ENCODE data around the gene ADAMTSL5.
A peak's percentile ranks its signal among the peaks of the same experiment; 100 is the strongest.
"Not testable (repeated sequence)": the region's sequence is repeated elsewhere in the genome, so short reads cannot be mapped to it uniquely, and the experiment has no call there.

Gene ADAMTSL5

GRCh38 chr19:1502433-1503088, 10.3 kb downstream of the ADAMTSL5 start:
- no peak overlapping the region for H3K4me3 ChIP-seq
- H3K27ac ChIP-seq = no peak overlapping the region

GRCh38 chr19:1501200-1501595, 11.6 kb downstream of the ADAMTSL5 start:
- Histone ChIP-seq H3K4me3 (no peak overlapping the region), H3K27ac (no peak overlapping the region)

GRCh38 chr19:1499231-1499630, 13.6 kb downstream of the ADAMTSL5 start:
- not testable (repeated sequence) for H3K27ac ChIP-seq, H3K4me3 ChIP-seq

- H3K4me3 ChIP-seq = no peak overlapping the region
- no peak overlapping the region for H3K27ac ChIP-seq
Measured at GRCh38 chr19:1497578-1498235, 15.1 kb downstream of the ADAMTSL5 start.

- Histone ChIP-seq H3K4me3 (no peak overlapping the region), H3K27ac (no peak overlapping the region)
Measured at GRCh38 chr19:1496714-1497577, 15.9 kb downstream of the ADAMTSL5 start.

GRCh38 chr19:1495799-1496713, 16.8 kb downstream of the ADAMTSL5 start:
- H3K27ac ChIP-seq = no peak overlapping the region
- no peak overlapping the region for H3K4me3 ChIP-seq

- Histone ChIP-seq H3K27ac (no peak overlapping the region), H3K4me3 (no peak overlapping the region)
Measured at GRCh38 chr19:1495051-1495798, 17.6 kb downstream of the ADAMTSL5 start.

- Histone ChIP-seq H3K27ac (no peak overlapping the region), H3K4me3 (no peak overlapping the region)
Measured at GRCh38 chr19:1494115-1494815, 18.6 kb downstream of the ADAMTSL5 start.

GRCh38 chr19:1492474-1493006, 20.3 kb downstream of the ADAMTSL5 start:
- Histone ChIP-seq H3K4me3 (no peak overlapping the region), H3K27ac (no peak overlapping the region)

GRCh38 chr19:1491849-1492170, 21.0 kb downstream of the ADAMTSL5 start:
- no peak overlapping the region for H3K27ac ChIP-seq
- peak overlapping the region in 4 of 7 experiments; percentile 40 to 61 (median 50) for H3K4me3 ChIP-seq

- peak within 1 kb of the TSS; percentile 31 to 61 (median 45) for H3K4me3 ChIP-seq
- H3K27ac ChIP-seq = peak within 1 kb of the TSS in 17 of 21 experiments; percentile 24 to 71 (median 52)
Measured at GRCh38 chr19:1491114-1491848, 21.5 kb downstream of the ADAMTSL5 start, which contains the start of gene REEP6. Gene REEP6, plus strand, starts transcription at chr19:1491181. Its CDS starts 89 bp downstream, at chr19:1491270.

GRCh38 chr19:1490311-1491113, 22.3 kb downstream of the ADAMTSL5 start, which contains the start of gene PCSK4:
Gene PCSK4, minus strand, starts transcription at chr19:1490350. Its CDS starts 4 bp downstream, at chr19:1490346.
- H3K4me3 ChIP-seq = peak within 1 kb of the TSS; percentile 31 to 61 (median 45)
- peak within 1 kb of the TSS in 17 of 21 experiments; percentile 24 to 71 (median 52) for H3K27ac ChIP-seq

- peak overlapping the region; percentile 31 to 61 (median 45) for H3K4me3 ChIP-seq
- H3K27ac ChIP-seq = peak overlapping the region in 17 of 21 experiments; percentile 24 to 71 (median 52)
Measured at GRCh38 chr19:1489463-1490310, 23.1 kb downstream of the ADAMTSL5 start.

- no peak overlapping the region for H3K27ac ChIP-seq
- no peak overlapping the region for H3K4me3 ChIP-seq
Measured at GRCh38 chr19:1488282-1488601, 24.6 kb downstream of the ADAMTSL5 start.

- no peak overlapping the region for H3K27ac ChIP-seq
- no peak overlapping the region for H3K4me3 ChIP-seq
Measured at GRCh38 chr19:1487576-1488281, 25.1 kb downstream of the ADAMTSL5 start.

Data from skin epidermis (tissue), 12 donors.